Occipital lobe (tissue), 2 donors: ENCODE results near the gene CD109. TPM values are rescaled to one million over a fixed set of nuclear protein-coding genes. Genes with fewer than 3 reads are reported as not detected.

Experiments used
- DNase-seq: peaks from one replicate; lab custom pipeline; 2025; lab: John Stamatoyannopoulos, UW
- total RNA-seq: library from RNA; depleted of rRNA; stranded (reverse); fragments of >200 nt; gene quantifications from one replicate; pipeline ENCODE4 v1.2.3, GENCODE V29; 2014

Gene CD109
- total RNA-seq, 1 donor from 2014 or later: 1.6 TPM

DNA sequence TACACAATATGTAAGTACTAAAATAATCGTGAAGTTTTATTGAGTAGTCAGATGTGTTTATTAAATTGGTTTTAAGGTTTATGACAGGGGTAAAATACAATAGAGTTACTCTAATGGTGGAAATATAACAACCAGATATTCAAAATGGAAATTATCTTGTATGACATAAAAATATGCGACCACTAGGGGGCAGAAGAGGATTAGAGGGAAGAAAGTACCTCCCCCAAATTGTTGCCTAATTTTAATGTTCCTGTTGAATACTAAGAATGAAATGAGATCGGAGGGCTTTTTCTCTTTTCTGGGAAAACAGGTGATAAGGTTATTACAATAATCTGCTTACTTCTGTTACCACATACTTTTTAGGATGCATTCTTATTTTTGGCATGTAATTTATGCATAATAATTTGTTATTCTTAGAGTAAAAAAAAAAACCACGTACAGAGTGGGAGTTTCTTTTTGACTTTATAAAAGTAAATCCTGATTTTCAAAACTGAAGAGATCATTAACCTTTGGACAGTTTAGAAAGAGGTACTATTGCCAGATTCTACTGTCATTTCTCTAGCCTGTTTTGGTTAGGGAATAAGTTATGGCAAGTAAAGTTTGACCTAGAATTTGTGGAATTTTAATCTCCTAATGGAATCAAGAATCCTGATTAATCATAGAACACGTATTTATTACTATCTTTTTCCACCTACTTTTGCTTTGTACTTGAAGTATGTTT is 159.2 kb downstream of the CD109 start:
- DNase-seq: no peak

DNA sequence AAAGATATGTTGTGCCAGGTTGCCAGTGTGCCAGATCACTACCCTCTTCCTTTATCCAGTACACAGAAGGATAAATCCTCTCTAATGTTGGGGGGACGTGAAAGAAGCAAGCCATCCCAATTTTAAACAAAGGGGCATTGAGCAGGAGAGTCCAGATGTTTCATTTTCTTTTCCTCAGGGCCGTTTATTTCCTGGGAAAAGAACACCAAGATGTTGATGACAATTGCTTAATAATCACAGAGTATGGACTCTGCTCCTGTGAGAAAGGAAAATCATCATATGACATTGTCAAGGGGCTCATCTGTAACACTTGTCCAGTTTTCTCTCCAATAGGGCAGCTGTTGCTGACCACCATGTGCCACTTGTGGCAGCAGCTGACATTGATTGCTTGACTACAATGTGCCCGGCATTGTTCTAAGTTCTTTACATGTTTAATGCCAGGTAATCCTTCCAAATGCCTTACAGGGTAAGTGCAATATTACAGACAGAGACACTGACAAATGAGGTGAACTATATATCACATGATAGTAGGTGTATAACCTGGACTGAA is 161.4 kb downstream of the CD109 start:
- no peak for DNase-seq

DNA sequence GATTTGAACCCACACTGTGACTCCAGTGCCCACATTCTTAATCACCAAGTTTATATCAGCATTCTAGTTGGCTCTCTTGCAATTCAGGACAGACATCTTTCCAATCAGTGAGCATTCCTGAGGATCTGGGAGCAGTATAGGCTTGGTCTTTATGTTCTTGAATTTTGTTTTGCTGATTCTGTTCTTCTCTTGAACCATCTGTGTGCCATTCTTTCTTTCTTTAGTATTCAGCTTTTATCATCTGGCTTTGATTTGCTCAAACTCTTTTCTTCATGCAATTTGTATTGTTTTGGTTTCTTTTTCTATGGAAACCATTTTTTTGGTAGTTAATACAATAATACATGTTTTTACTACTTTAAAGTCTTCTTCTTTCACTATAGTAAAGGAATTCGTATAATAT is 162.4 kb downstream of the CD109 start:
- DNase-seq: no peak

DNA sequence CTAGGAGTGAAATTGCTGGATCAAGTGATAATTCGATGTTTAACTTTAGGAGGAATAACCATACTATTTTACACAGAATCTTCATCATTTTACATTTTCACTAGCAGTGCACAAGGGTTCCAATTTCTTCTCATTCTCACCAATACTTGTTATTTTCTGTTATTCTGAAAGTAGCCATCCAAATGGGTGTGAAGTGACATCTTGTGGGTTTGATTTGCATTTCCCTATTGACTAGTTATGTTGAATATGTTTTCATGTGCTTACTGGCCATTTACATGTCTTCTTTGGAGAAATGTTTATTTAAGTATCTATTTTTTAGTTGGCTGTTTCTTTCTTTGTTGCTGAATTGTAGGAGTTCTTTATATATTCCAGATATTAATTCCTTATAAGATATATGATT is 164.3 kb downstream of the CD109 start:
- no peak for DNase-seq

DNA sequence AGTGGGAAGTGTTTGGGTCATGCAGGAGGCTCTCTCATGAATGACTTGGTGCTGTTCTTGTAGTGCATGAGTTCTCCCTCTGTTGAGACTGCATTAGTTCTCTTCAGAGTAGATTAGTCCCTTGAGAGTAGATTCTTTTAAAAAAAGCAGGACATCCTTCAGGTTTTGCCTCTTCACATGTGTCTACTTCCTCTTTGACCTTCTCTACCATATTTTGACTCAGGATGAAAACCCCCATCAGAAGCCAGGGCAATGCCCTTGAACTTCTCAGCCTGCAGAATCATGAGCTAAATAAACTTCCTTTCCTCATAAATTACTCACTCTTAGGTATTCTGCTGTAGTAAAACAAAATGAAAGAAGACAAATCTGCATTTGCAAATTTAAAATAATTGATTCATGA is 170.3 kb downstream of the CD109 start:
- DNase-seq: no peak

DNA sequence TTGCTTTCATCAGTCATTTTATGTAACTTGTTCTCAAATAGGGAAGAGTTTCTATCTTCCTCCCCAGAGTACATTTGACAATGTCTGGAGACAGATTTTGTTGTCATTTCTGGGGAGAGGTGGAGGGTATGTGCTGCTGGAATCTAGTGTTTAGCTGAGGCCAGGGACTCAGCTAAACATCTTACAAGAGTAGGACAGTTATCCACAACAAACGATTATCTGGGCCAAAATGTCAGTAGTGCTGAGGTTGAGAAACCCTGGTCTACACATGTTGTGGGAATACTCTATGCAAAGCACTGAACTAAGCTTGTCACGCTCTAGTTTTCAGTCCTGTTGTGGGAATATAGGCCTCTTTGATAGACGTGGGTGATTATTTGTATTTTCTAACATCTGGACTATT is 171.4 kb downstream of the CD109 start:
- no peak for DNase-seq

DNA sequence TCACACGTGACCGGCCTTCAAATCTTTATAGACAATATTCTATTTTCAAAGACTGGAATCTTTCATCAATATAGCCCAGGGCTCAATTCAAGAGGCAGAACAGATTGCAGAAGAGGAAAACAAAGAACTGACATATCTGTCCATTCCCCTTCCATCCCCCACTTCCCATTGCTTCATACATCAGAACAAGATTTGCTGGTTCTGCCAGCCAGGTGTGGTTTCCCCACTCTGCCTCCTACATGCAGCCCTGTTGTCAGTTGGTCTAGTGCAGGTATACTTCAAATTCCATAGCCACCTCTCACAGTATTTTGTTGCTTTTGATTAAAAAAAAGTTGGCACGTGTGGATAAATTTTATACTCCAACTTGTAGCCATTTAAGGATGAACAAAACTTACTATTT is 174.9 kb downstream of the CD109 start:
- no peak for DNase-seq

DNA sequence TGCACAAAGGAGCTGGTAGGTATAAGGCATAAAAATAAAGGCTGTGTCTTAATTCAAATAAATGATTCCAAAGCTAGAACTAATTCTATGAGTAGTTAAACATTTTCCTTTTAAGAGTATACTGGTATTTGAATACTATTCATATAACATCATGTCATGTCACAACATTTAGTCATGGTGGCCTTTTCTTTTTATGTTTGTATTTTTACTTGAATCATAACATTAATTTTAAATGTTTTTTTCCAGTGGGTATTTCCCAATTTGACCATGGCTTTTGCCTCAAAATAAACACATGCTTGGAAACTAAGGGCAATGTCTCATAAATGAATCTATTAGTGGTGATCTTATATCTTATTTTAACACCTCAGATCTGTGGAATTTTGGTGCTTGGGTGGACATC is 177.1 kb downstream of the CD109 start:
- DNase-seq: no peak

Other genes starting within 250 kb of the CD109 start
- 1.2 TPM for gene CGAS, start 243.9 kb upstream of the CD109 start, total RNA-seq
- gene MTO1, start 234.5 kb upstream of the CD109 start, total RNA-seq: 17.3 TPM
- 15,287 TPM for gene EEF1A1, start 175.2 kb upstream of the CD109 start, total RNA-seq
- 27.9 TPM for gene SLC17A5, start 42.2 kb upstream of the CD109 start, total RNA-seq